ENCODE results near the gene GRM4. TPM values are rescaled to one million over a fixed set of nuclear protein-coding genes. Genes with fewer than 3 reads are reported as not detected.

The GRM4 gene
- total RNA-seq, 6 experiments from 2014 or later: not detected

GRCh38 chr6:34115915-34116314, 30.0 kb downstream of the GRM4 start:
- TF ChIP-seq CTCF (IDR thresholded peaks at IDR 0.05) (no peak), POLR2A (IDR thresholded peaks at IDR 0.05) (no peak)
- no peak for DNase-seq
- Histone ChIP-seq H3K9me3 (no peaks in the 10 kb centered on the region), H3K27ac (no peak overlapping the region), H3K27me3 (no peaks in the 10 kb centered on the region), H3K36me3 (no peaks in the 10 kb centered on the region), H3K4me3 (no peak overlapping the region), H3K4me1 (no peaks in the 10 kb centered on the region)
- no peak for ATAC-seq
- intact Hi-C loops (cut with DNase I): no loop called here
- 69% methylated on average over 10 of the region's 11 CpGs for WGBS (ENCODE audit: insufficient coverage, low coverage, low lambda C conversion rate, missing lambda C conversion rate)

- no peaks in the 10 kb centered on the region for H3K27me3 ChIP-seq
- no peaks in the 10 kb centered on the region for H3K36me3 ChIP-seq
- H3K4me3 ChIP-seq: no peak overlapping the region
- TF ChIP-seq CTCF (IDR thresholded peaks at IDR 0.05): no peak
- TF ChIP-seq POLR2A (IDR thresholded peaks at IDR 0.05): no peak
- DNase-seq (no peak), ATAC-seq (no peak)
- intact Hi-C loops (cut with DNase I): no loop called here
- H3K4me1 ChIP-seq: no peaks in the 10 kb centered on the region
- H3K9me3 ChIP-seq: no peaks in the 10 kb centered on the region
- WGBS (ENCODE audit: insufficient coverage, low coverage, low lambda C conversion rate, missing lambda C conversion rate): 34% methylated on average over 4 of the region's 10 CpGs
- no peak overlapping the region for H3K27ac ChIP-seq
Observed at GRCh38 chr6:34115403-34115795, 30.5 kb downstream of the GRM4 start.

- no peak overlapping the region for H3K4me3 ChIP-seq
- no peaks in the 10 kb centered on the region for H3K27me3 ChIP-seq
- no peaks in the 10 kb centered on the region for H3K9me3 ChIP-seq
- intact Hi-C loops (cut with DNase I): no loop called here
- no peak overlapping the region for H3K27ac ChIP-seq
- DNase-seq (no peak), ATAC-seq (no peak)
- WGBS (ENCODE audit: insufficient coverage, low coverage, low lambda C conversion rate, missing lambda C conversion rate): 46% methylated on average over 6 of the region's 16 CpGs
- H3K4me1 ChIP-seq: no peaks in the 10 kb centered on the region
- no peaks in the 10 kb centered on the region for H3K36me3 ChIP-seq
- TF ChIP-seq CTCF (IDR thresholded peaks at IDR 0.05): no peak
- no peak for TF ChIP-seq POLR2A (IDR thresholded peaks at IDR 0.05)
Observed at GRCh38 chr6:34114695-34115402, 31.0 kb downstream of the GRM4 start.

- intact Hi-C loops (cut with DNase I): no loop called here
- no peak overlapping the region for H3K27ac ChIP-seq
- 29% methylated on average over 3 of the region's 3 CpGs for WGBS (ENCODE audit: insufficient coverage, low coverage, low lambda C conversion rate, missing lambda C conversion rate)
- no peaks in the 10 kb centered on the region for H3K27me3 ChIP-seq
- no peak overlapping the region for H3K4me3 ChIP-seq
- TF ChIP-seq POLR2A (IDR thresholded peaks at IDR 0.05): no peak
- no peak for TF ChIP-seq CTCF (IDR thresholded peaks at IDR 0.05)
- no peak for DNase-seq
- ATAC-seq: no peak
- H3K4me1 ChIP-seq: no peaks in the 10 kb centered on the region
- H3K36me3 ChIP-seq: no peaks in the 10 kb centered on the region
- H3K9me3 ChIP-seq: no peaks in the 10 kb centered on the region
Observed at GRCh38 chr6:34113532-34113931, 32.4 kb downstream of the GRM4 start.

Data from right lobe of liver (tissue), 6 donors.